Measurements from ENCODE around the gene IRF2BP1. TPM values are rescaled to one million over a fixed set of nuclear protein-coding genes. Genes with fewer than 3 reads are reported as not detected.

The IRF2BP1 gene
- total and polyA plus RNA-seq, 2 donors from 2014 or later: 18.2 to 23.2 TPM

DNA sequence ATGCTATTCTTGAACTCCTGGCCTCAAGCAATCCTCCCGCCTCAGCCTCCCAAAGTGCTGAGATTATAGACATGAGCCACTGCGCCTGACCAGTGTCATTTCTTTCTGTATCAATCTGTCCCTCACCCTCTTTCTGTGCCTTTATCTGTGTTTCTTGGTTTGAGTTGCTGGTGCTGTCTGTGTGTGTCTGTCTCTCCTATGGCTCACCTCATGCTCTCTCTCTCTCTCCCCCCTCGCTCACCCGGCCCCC is 9.9 kb downstream of the IRF2BP1 start:
- intact Hi-C loops (cut with DNase I): no loop called here
- Histone ChIP-seq H3K4me1 (ENCODE audit: control insufficient read depth in 2 of 3, insufficient read depth in 2 of 3, low read depth in 1 of 3, low read length in 3 of 3) (peaks cover 0 to 6% (median 0%) of the 10 kb centered on the region in 3 donors), H3K9me3 (ENCODE audit: control insufficient read depth in 2 of 3, insufficient read depth in 1 of 3, low read length in 3 of 3) (no peaks in the 10 kb centered on the region), H3K27ac (ENCODE audit: low read depth in 2 of 2, low read length in 2 of 2) (peak overlapping the region in 1 of 2 donors; percentile 32), H3K27me3 (ENCODE audit: control insufficient read depth, insufficient read depth, low read length) (no peaks in the 10 kb centered on the region), H3K4me3 (ENCODE audit: low read length in 3 of 3) (no peak overlapping the region), H3K9ac (ENCODE audit: low read length in 3 of 3) (peak overlapping the region in 1 of 3 donors; percentile 46), H3K36me3 (ENCODE audit: control insufficient read depth in 2 of 3, insufficient read depth in 3 of 3, low read length in 3 of 3) (no peaks in the 10 kb centered on the region)
- TF ChIP-seq, protein P1, sequence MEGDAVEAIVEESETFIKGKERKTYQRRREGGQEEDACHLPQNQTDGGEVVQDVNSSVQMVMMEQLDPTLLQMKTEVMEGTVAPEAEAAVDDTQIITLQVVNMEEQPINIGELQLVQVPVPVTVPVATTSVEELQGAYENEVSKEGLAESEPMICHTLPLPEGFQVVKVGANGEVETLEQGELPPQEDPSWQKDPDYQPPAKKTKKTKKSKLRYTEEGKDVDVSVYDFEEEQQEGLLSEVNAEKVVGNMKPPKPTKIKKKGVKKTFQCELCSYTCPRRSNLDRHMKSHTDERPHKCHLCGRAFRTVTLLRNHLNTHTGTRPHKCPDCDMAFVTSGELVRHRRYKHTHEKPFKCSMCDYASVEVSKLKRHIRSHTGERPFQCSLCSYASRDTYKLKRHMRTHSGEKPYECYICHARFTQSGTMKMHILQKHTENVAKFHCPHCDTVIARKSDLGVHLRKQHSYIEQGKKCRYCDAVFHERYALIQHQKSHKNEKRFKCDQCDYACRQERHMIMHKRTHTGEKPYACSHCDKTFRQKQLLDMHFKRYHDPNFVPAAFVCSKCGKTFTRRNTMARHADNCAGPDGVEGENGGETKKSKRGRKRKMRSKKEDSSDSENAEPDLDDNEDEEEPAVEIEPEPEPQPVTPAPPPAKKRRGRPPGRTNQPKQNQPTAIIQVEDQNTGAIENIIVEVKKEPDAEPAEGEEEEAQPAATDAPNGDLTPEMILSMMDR (IDR thresholded peaks at IDR 0.05; ENCODE audit: borderline replicate concordance, extremely low read depth, insufficient read depth): no peak
- DNase-seq (no peak), FAIRE-seq (no peak)

DNA sequence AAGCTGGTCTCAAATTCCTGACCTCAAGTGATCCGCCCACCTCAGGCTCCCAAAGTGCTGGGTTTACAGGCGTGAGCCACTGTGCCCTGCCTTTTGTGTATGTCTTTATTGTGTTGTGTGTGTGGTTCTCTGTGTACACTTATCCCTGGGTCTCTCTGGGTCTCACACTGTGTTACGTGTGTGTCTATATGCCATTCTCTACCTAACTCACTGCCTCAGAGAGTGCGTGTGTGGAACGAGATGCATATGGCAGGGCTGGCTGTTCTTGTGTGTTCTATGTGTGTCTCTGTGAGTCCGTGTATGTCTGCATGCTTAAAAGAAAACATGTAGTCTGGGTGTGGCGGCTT is 11.3 kb downstream of the IRF2BP1 start:
- Histone ChIP-seq H3K4me1 (ENCODE audit: control insufficient read depth in 2 of 3, insufficient read depth in 2 of 3, low read depth in 1 of 3, low read length in 3 of 3) (peaks cover 0 to 5% (median 0%) of the 10 kb centered on the region in 3 donors), H3K27me3 (ENCODE audit: control insufficient read depth, insufficient read depth, low read length) (no peaks in the 10 kb centered on the region), H3K36me3 (ENCODE audit: control insufficient read depth in 2 of 3, insufficient read depth in 3 of 3, low read length in 3 of 3) (no peaks in the 10 kb centered on the region), H3K9me3 (ENCODE audit: control insufficient read depth in 2 of 3, insufficient read depth in 1 of 3, low read length in 3 of 3) (no peaks in the 10 kb centered on the region), H3K4me3 (ENCODE audit: low read length in 3 of 3) (no peak overlapping the region), H3K27ac (ENCODE audit: low read depth in 2 of 2, low read length in 2 of 2) (no peak overlapping the region), H3K9ac (ENCODE audit: low read length in 3 of 3) (no peak overlapping the region)
- FAIRE-seq (no peak), DNase-seq (no peak)
- intact Hi-C loops (cut with DNase I): no loop called here
- TF ChIP-seq, protein P1 (IDR thresholded peaks at IDR 0.05; ENCODE audit: borderline replicate concordance, extremely low read depth, insufficient read depth): no peak

- H3K27me3 ChIP-seq (ENCODE audit: control insufficient read depth, insufficient read depth, low read length): no peaks in the 10 kb centered on the region
- FAIRE-seq: no peak
- H3K27ac ChIP-seq (ENCODE audit: low read depth in 2 of 2, low read length in 2 of 2): no peak overlapping the region
- intact Hi-C loops (cut with DNase I): no loop called here
- peaks cover 0 to 5% (median 0%) of the 10 kb centered on the region in 3 donors for H3K4me1 ChIP-seq (ENCODE audit: control insufficient read depth in 2 of 3, insufficient read depth in 2 of 3, low read depth in 1 of 3, low read length in 3 of 3)
- TF ChIP-seq, protein P1 (IDR thresholded peaks at IDR 0.05; ENCODE audit: borderline replicate concordance, extremely low read depth, insufficient read depth): no peak
- peak in 1 of 5 donors; percentile 28 for DNase-seq
- H3K9ac ChIP-seq (ENCODE audit: low read length in 3 of 3): no peak overlapping the region
- H3K9me3 ChIP-seq (ENCODE audit: control insufficient read depth in 2 of 3, insufficient read depth in 1 of 3, low read length in 3 of 3): no peaks in the 10 kb centered on the region
- no peak overlapping the region for H3K4me3 ChIP-seq (ENCODE audit: low read length in 3 of 3)
- no peaks in the 10 kb centered on the region for H3K36me3 ChIP-seq (ENCODE audit: control insufficient read depth in 2 of 3, insufficient read depth in 3 of 3, low read length in 3 of 3)
Observed at GRCh38 chr19:45873219-45873772, 12.6 kb downstream of the IRF2BP1 start.

All from kidney (tissue), 14 donors.